ENCODE results near the gene TIE1. TPM values are rescaled to one million over a fixed set of nuclear protein-coding genes. Genes with fewer than 3 reads are reported as not detected.

TIE1 gene
- total RNA-seq, result 18.5 TPM
- long read RNA-seq, transcript TIE1-201 (23 exons, 3,882 nt), result major isoform, 28 of 55 reads
- long read RNA-seq, partial matches to known transcripts, result 21 of 55 reads
- long read RNA-seq, other reads (novel, unspliced or antisense), result 6 of 55 reads

- peak; percentile 49 for DNase-seq
- intact Hi-C loops (cut with DNase I), result no loop called here
Measured at GRCh38 chr1:43300378-43301094, at the start of gene TIE1. TIE1 (plus strand) TSS chr1:43300982; CDS start chr1:43301072, 90 bp downstream.

GRCh38 chr1:43251024-43251423 lies 49.8 kb upstream of the TIE1 start:
- intact Hi-C loops (cut with DNase I), result no loop called here
- ATAC-seq (ENCODE audit: poor library complexity), result no peak
- DNase-seq, result no peak

More at GRCh38 chr1:43300378-43301094, at the start of gene TIE1:
- ATAC-seq (ENCODE audit: poor library complexity), result peak; percentile 52

DNA sequence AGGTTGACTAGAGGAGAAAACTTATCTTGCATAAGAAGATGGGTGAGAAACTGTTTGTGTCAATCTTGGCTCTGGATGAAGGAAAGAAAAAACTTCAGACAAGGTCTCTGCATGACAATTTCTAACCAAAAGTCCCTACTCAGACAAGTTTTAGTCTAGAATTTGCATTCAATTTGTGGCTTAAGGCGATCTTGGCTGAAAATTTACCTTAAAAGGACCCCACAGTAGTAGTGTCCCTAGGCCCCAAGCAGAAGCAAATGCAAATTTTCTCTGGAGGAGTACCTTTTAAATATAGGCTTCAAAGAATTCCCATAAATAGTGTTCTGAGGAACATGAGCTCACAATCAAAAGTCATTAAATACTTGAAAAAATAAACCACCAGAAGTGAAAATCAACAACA lies 48.6 kb upstream of the TIE1 start:
- DNase-seq (no peak), ATAC-seq (ENCODE audit: poor library complexity) (no peak)
- intact Hi-C loops (cut with DNase I), result no loop called here

DNA sequence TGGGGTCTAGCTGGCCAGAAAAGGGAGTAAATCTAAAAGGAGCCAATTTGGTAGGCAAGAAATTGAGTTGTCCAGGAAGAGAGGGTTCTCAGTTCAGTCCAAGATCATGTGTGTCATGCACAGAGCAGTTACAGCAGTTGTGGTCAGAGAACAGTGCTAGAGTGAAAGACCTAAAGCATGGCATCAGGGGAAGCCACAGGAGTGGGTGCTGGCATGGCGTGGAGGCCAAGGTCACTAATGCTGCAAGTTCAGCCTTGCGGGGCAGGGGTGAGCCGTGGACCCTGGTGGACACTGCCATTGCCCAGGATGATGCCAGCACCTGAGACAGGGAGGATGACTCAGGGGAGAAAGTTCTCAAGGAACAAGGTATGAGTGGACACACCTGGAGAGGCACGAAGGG lies 47.6 kb upstream of the TIE1 start:
- DNase-seq, result no peak
- ATAC-seq (ENCODE audit: poor library complexity), result no peak
- intact Hi-C loops (cut with DNase I), result no loop called here

GRCh38 chr1:43253876-43254275 lies 46.9 kb upstream of the TIE1 start:
- intact Hi-C loops (cut with DNase I), result no loop called here
- no peak for ATAC-seq (ENCODE audit: poor library complexity)
- no peak for DNase-seq

DNA sequence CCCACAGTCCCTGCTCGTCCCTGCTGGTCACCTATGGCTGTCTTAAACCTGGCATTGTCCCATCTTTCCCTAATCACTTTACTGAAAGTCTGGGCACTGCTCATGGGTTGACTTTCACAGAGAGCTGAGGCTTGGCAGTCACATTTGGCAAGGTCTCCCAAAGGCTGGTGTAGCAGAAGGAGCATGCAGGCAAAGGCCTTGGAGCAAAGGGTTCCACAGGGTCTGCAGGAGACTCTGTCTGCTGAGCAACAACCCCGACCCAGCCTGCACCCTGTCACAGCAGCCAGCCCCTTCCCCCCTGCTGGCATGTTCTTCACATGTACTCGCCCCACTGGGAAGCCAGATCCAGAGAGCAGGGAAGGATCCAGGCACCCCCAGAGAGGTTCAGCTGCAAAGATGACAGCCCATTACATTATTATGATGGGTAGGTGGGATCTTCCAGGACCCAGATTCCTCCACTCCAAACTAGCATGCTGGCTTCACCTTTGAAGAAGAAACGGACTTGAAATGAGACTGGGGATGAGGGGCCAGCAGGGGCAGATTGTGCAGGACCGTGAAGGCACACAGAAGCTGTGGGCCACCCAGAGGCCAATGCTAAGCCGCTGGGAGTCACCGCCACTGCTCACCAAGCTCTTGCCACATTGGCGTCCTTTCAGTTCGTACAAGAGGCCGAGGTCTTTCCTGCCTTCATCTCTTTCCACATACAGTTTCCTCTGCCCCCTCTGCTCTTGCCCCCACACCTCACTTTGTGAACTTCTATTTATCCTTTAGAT lies 45.2 kb upstream of the TIE1 start:
- peak; percentile 84 for ATAC-seq (ENCODE audit: poor library complexity)
- intact Hi-C loops (cut with DNase I), result no loop called here
- DNase-seq, result no peak

DNA sequence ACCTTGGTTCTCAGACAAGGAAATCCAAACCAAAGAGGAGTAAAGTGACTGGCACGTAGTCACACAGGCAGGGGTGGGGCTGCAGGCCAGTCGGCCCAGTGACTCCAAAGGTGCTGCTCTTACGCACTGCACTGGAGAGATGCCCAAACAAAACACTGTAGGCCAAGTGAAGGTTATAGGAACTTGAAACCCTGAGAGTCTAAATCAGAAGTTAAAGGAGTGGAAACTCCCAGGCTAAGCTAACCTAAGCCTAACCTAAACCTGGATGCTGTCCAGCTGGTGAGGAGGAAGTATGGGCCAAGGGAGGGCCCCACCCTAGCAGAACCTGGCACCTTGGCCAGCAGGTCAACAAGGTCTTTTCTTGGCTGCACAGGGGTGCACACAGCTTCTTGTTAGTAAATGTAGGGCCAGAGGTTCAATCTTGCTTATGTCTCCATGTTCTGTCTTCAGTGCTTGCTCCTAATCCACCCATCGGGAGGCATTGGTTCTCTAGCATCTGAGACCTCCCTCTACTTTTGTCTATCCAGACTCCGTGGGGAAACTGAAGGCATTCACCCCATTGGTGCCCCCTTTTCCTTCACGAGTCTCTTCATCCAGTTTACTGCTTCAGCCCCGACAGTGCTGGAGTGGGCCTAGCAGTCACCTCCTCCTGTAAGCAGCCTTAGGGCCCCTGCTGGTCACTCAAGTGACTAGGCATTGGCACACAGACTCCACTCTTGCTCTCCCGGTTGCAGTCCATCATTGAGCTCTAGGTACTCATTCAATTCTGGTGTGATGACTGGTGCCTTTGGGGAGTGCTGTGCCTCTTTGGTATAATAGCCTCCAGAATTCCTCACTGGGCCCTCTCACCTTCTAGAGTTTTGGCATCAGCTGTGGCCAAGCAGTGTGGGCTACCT lies 43.9 kb upstream of the TIE1 start:
- DNase-seq (no peak), ATAC-seq (ENCODE audit: poor library complexity) (peak; percentile 77)
- intact Hi-C loops (cut with DNase I), result no loop called here

DNA sequence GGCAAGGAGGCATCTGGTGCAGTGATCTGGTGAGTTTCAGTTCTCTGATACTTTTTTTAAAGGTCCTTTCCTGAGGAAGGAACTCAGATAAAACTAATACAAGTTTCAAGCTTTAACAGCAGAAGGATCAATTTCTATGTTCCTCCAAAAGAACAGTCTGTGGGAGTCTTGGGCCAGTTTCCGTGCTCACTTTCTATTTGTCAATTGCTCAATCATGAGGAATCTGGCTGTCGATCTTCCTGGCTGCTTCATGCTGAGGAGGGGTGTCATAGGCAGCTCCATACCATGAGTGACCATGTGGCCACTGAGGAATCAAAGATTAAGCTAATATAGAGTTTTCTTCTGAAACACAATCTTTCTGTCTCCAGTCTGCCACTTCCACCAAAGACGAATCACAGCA lies 42.4 kb upstream of the TIE1 start:
- DNase-seq (no peak), ATAC-seq (ENCODE audit: poor library complexity) (no peak)
- intact Hi-C loops (cut with DNase I), result no loop called here

DNA sequence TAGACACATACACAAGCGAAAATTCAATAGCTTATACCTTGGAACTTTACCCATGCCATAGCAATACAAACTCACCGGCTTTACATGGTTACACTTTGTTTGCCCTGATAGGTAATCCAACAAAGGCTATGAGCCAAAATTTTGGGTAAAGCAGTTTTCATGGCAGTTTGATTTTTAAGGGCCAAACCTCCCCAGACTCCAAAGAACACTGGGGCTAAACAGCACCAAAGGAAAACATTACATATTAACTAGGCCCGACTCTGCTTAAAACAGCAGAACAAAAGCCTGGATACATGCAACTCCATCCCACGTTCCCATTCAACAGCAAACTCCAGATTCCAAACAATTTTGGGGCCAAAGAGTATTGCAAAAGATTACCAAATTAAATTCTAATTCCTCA lies 35.4 kb upstream of the TIE1 start:
- intact Hi-C loops (cut with DNase I), result no loop called here

GRCh38 chr1:43266881-43267280 lies 33.9 kb upstream of the TIE1 start:
- ATAC-seq (ENCODE audit: poor library complexity) (no peak), DNase-seq (no peak)
- intact Hi-C loops (cut with DNase I), result no loop called here

More for the DNA sequence above, 35.4 kb upstream of the TIE1 start:
- DNase-seq, result no peak
- no peak for ATAC-seq (ENCODE audit: poor library complexity)

- DNase-seq (no peak), ATAC-seq (ENCODE audit: poor library complexity) (no peak)
- intact Hi-C loops (cut with DNase I), result no loop called here
Measured at GRCh38 chr1:43267291-43267805, 33.4 kb upstream of the TIE1 start.

GRCh38 chr1:43267818-43268425 lies 32.9 kb upstream of the TIE1 start:
- DNase-seq (no peak), ATAC-seq (ENCODE audit: poor library complexity) (no peak)
- intact Hi-C loops (cut with DNase I), result no loop called here

GRCh38 chr1:43269627-43270375 lies 31.0 kb upstream of the TIE1 start, which contains the start of gene TMEM125:
TMEM125 (plus strand) TSS chr1:43269983; CDS start chr1:43272723, 2,740 bp downstream.
- ATAC-seq (ENCODE audit: poor library complexity) (no peak), DNase-seq (no peak)
- intact Hi-C loops (cut with DNase I), result no loop called here

DNA sequence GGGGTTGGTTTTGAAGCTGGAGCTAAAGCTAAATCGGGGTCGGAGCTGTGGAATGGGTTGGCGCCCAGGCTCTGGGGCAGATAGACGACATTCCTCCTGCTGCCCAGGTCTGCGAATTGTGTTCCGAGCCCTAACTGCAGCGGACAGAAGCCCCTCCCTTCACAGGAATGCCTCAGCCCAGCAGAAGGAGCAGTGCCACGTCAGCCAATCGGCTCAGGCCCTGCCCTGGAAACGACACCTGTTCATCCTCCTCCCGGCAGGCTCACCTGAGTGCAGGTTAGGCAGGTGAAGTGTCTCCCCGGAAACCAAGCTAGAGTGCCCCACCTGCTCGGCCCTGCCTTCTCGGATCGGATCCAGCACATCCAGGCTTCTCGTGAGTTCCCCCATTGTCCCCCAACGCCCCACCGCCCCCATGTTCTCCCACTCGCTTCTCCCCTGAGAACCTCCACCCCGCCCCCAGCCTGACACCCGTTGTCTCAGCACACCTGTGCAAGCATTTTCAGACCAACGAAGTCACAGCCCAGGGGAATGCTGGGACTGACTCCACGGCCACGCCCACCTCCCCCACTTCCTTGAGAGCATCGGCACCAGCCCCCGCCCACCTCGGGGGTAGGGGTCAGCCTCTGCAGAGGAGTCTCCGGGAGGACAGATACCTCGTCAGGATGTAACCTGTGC lies 30.2 kb upstream of the TIE1 start:
- peak; percentile 53 for ATAC-seq (ENCODE audit: poor library complexity)
- intact Hi-C loops (cut with DNase I), result no loop called here

DNA sequence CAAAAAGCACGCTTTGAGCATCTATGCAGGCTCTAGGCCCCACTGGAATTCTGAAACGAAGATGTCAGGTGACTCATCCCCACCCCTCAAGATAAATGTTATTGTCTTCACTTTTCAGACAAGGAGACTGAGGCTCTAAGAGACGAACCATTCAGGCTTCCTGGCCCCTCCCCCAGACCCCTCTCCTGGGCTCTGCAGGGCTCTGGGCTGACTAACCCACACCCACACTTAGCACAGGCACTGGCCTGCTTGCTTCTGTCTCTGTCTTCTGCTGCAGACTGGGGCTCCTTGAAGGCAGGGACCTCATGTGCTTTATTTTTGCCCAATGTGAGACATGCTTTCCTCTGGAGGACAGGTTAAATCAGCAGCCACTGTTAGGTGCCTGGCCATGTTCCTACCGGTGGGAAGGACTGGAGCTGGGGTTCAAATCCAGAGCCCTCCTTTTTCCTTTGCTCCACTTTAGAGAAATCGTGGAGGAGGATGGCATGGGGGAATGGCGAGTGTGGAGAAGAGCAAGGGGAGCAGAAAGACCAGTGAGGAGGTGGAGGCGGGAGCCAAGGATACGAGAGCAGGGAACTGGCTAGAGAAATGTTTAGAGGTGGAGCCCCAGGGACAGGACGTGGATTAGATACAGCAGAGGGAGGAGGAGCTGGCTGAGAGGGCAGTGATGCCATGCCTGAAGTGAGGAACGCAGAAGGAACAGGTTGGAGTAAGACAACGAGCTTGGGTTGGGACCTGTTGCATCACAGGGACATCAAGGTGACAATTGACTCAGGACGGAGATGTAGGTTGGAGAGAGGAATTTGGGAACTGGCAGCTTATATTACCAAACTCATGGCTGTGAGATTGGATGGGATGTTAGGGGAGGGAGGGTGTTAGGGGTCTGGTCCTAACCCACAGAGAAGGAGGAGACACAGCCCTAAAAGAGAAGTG lies 29.3 kb upstream of the TIE1 start:
- DNase-seq (no peak), ATAC-seq (ENCODE audit: poor library complexity) (no peak)
- intact Hi-C loops (cut with DNase I), result no loop called here

More for the DNA sequence above, 30.2 kb upstream of the TIE1 start:
- no peak for DNase-seq

GRCh38 chr1:43272161-43272560 lies 28.6 kb upstream of the TIE1 start:
- no peak for DNase-seq
- intact Hi-C loops (cut with DNase I), result no loop called here
- ATAC-seq (ENCODE audit: poor library complexity), result no peak
